Eye (tissue), 1 donor: Measurements from ENCODE around the gene FAM209A.
"Not testable (repeated sequence)": the region's sequence is repeated elsewhere in the genome, so short reads cannot be mapped to it uniquely, and the experiment has no call there.

Experiments used
- DNase-seq: peaks from one replicate; pipeline ENCODE4 v3.0.0-alpha.2; 2015

FAM209A gene, protein sequence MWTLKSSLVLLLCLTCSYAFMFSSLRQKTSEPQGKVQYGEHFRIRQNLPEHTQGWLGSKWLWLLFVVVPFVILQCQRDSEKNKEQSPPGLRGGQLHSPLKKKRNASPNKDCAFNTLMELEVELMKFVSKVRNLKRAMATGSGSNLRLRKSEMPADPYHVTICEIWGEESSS

DNA sequence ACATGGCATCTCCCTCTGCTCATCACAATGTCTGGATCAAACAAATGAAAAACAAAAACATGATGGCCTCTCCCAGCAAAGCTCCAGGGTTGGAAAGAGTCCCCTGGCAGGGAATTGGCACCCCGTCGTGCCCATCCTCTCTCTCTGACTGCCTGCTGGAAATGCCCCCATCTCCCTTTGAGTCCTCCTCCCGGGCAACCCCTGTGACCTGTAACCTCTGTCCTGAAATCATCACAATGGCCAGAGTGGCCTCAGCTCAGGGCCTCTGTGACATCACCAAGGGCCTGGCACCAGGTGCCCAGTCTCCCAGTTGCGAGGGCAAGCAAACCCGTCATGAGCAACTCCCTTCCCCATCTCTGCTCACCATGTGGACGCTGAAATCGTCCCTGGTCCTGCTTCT is at the start of gene FAM209A:
Gene FAM209A, plus strand, starts transcription at position 301 of the 400 bp plus-strand sequence. Its CDS starts 65 bp downstream, at position 366.
- not testable (repeated sequence) for DNase-seq

DNA sequence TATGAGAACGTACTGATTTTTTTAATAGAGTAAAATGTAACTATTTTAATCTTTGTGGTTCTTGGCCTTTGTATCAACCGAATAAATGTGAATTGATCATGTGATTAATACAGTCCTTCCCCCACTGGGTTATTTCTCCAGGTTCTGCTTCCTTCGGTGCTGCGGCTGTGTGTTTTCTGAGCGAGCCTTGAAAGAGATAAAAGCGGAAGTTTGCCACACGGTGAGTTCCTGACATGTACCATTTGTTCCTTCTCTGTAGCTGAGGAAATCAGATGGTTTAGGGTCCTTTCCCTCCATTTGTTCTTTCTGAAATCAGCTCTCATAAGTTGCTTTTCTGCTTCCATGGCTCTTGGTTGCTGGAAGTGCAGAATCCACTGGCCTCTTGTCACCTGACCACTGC is 40.6 kb upstream of the FAM209A start:
- no peak for DNase-seq

DNA sequence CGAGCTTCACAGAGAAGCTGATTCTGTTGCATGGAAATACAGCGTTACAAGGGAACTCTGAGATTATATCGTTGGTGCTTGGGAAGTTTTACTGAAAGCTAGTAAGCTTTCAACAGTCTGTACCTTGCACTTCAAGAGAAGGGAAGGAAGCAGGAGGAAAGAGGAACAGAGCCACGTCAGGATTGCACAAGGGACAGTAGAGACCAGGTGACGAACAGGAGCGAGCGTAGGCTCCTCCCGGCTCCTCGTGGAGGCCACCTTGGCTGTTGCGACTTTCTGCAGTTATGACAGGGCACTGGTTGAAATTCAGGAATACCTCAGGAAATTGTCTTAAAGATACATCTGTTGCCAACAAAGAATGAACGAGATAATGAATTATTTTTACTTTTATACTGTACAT is 37.3 kb upstream of the FAM209A start:
- no peak for DNase-seq

DNA sequence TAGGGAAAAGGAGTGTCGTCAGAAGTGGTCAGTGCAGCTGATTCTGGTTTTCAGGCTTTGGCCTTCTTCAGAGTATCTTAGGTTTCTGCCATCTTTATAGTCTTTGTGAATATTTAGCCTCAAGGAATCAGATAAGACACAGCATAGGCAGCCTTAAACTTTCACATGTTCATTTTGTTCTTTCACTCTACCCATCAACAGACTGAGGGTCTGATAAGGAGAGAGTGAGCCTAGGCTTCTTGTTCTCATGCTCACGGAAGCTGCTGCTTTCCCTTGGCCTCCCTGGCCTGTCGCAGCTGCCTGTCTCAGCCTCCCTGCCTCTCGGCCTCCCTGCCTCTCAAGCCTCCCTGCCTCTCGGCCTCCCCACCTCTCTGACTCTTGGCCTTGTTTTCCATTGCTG is 36.0 kb upstream of the FAM209A start:
- DNase-seq = no peak

DNA sequence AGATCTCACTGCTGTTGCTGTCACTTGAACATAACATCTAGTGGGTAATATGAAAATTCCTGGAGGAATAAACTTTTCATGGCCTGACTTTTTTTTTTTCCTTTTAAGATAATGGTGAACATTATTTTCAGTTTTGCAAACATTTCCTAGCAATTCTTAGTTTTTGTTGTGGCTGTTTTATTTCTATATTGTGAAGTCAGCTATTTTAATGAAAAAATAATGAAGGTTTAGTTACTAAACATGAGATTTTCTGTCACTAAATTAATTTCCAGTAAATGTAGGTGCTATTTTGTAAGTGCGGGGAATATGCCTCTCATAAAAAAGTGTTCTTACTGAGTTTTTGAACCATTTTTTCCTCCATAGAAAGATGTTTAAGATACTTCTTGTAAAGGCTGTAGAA is 23.4 kb upstream of the FAM209A start:
- no peak for DNase-seq

DNA sequence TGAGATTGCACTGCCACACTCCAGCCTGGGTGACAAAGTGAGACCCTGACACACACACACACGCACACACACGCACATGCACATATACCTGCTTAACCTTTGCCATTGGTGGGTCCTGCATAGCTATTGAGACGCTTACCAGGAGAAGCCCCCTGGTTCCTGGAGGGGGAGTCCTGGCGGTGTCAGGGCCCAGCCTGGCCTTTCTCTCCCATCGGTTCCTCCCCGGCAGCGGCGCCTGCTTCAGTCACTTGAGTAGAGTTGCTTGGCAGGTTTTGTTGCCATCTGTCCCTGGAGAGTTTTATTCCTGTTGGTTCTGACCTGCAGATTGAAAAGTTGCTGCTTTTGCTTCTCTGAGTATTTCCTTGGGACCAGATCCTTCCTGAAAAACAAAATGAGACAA is 20.6 kb upstream of the FAM209A start:
- DNase-seq = no peak

DNA sequence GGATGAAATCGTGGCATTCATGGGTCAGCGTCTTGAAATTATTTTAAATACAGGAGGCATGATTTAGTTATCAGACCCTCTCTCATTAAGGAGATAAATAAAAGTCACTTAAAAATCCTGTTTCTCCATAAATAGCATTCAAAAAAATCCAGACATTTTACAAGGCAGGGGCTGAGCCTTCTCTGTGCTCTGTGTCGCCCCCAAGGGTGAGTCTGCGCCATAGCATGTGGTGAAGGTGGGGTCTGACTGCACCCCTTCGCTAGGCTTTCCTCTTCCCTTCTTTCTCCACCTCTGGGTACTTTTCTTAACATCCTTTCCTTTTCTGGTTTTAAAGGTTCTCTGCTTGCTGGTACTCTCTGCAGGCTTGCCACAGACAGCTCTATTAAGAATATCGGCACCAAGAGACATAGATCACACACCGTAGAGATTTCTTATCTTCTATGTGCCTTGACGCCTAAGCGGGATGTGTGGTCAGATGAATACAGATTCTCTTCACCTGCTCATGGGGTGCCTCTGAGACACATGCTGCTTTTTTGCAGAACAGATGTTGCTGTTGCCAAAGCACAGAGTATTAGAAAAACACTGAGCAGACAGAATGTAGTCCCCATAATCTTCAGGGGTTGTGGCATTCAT is 20.1 kb upstream of the FAM209A start:
- no peak for DNase-seq

DNA sequence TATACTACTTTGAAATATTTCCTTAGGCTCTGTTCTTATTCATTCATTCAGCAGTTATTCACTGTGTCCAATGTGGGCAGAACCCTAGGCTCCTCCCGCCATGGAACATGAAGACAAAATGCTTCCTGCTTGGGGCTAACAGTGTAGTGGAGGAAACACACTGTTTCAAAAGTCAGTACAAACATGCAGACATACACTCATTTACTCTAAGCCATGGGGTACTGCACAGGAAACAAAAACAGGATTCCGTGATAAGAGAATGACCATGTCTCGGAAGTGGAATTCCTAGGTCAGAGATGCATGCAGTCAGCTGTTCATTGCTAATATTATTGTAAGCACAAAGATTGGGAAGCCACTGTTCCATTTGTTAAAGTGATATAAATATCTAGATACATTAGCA is 18.4 kb upstream of the FAM209A start:
- DNase-seq = no peak

DNA sequence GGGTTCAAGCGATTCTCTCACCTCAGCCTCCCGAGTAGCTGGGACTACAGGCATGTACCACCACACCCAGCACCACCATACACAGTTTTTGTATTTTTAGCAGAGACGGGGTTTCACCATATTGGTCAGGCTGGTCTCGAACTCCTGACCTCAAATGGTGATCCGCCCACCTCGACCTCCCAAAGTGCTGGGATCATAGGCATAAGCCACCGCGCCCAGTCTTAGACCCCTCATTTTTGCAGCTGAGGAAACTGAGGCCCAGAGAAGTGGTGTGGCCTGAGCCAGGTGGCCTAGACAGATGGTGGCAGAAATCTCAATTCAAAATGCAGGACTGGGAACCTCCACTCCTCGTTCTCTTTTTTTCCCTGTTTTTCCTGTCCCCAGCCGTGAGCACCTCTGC is 12.6 kb upstream of the FAM209A start:
- no peak for DNase-seq

DNA sequence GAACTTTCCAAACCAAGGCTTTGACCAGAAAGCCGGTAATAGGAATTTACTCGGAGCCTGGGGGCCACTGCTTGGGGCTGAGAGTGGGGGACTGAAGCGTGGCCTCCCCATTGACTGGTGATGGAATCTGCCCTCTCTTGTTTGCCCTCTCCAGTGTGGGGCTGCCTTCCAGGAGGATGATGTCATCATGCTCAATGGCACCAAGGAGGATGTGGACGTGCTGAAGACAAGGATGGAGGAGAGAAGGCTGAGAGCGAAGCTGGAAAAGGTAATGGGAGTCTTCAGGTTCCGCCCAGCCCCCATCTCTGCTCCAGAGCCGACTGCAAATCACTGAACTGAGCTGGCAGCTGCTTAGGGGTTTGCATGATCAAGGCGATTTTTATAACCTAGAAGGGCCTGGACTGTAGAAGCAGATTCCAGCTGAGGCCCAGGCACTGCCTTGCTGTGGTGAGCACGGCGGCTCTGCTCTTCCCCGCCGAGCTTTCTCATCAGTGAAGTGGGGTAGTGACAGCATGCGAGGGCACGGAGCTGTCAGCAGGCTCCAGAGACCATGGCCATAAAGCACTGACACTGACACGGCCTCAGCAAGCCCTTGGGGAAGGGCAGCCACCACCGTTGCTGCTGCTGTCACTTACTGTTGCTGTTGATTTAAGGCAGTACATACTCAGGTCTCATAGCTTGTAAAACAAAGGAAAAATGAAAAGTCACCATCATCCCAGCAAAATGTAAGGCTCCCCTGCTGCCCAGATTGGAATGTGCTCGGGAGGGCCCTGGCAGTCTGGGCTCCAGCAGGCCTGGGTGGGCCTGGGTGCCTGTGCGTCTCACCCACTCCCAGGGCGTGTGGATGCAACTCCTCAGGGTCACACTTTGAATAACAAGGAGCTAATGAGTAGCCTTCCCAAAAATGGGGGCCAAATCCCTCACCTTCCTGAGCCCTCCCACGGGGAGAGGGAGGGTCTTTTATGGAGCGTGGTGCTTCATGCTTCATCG is 11.1 kb upstream of the FAM209A start:
- DNase-seq = peak; percentile 47

DNA sequence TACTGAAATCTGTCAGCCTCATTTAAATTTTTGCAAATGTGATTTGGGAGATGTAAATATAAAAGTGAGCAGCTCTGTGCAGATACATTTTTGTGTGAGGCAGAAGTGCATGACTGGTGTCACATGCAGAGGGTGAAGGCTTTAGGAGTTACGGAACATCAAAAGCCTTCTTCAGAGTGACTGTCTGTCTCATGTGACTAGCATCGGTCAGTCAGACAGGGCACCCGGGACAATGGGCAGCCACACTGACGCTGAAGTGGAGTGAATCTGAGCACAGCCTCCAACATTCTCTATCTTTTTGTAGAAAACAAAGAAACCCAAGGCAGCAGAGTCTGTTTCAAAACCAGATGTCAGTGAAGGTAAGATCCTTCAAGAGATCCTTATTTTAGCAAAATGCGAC is 7.9 kb upstream of the FAM209A start:
- no peak for DNase-seq

DNA sequence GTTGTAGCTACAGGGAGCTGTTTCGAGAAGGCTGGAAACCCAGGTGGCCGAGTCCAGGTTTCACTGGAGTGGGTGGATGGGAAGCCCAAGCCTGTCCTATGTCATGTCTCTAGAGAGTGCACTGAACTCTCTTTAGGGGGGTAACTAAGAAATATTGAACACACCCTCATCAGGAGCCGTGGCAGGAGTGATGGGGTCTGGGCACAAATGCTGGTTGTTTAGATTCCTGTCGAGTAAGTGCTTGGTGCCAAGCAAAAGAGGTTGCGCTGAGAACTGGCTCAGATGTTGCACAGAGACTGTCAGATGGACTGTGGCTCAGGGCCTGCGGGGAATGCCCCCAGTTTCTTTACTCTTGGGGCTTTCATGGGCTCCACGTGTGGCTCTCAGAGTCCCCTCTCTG is 7.3 kb upstream of the FAM209A start:
- DNase-seq = no peak

DNA sequence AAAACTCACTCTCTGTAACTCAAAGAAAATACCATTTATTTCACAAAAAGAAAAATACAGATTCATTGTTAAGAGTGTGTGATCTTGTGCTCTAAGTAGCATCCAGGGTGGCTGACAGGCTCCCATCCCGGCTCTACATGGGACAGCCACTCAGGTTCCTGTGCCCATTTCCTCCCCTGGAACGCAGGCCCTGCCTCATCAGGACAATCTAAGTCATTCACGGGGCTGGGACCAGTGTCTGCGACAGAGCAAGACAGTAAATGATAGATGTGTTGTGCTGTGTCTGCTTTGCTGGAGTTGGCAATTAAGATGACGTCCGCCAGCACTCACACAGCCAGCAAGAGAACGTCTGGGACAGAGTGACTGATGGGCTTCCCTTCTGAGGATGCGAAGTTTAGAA is 6.9 kb upstream of the FAM209A start:
- DNase-seq = no peak

DNA sequence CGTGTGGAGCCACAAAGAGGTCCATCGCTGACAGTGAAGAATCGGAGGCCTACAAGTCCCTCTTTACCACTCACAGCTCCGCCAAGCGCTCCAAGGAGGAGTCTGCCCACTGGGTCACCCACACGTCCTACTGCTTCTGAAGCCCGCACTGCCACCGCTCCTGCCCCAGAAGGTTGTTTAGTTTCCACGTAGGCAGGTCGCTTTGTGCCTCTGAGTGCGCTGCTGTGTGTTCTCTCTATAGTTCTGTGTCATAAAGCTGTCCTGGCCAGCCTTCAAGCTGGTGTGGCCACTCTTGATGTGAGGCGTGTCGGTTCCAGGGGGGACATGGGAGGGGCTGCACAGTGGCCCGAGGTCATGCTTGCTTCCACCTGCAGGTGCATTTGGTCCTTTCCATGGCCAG is 6.4 kb upstream of the FAM209A start:
- no peak for DNase-seq

DNA sequence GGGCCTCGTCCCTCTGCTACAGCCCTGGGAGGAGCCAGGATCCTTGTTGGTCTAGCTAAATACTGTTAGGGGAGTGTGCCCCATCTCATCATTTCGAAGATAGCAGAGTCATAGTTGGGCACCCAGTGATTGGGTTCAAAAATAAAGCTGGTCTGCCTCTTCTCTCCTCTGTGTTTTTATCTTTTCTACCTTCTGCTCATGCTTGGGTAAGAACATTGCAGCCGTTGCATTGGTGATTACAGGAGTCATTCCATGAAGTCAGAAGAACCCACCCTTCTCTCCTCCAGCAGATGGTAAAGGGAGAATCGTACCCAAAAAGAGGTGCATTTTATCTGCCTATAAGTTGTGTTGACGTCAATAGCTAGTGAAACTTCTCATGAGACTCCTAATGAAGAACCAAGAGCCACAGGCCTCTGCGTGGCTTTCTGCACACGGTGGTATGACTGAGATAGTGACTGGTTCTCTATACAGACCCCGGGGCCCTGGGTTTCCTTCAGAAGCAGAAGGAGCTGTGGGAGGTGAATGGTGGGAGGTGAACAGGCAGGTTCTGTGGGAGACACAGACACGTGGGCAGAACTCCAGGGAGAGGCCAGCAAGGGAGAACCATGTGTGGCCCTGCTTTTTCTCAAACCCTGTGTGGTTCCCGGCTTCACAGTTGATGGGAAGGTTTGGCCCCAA is 5.7 kb upstream of the FAM209A start:
- no peak for DNase-seq

DNA sequence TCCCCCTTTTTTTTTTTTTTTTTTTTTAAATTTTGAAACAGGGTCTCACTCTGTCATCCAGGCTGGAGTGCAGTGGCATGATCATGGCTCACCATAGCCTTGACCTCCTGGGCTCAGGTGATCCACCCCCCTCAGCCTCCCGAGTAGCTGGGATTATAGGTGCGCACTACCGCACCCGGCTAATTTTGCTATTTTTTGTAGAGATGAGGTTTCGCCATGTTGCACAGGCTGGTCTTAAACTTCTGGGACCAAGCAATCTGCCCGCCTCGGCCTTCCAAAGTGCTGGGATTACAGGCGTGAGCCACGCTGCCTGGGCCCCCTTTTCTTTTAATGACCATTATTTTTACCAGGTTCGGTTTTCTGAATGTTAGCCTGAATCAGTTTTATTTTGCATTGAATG is 5.0 kb upstream of the FAM209A start:
- no peak for DNase-seq

DNA sequence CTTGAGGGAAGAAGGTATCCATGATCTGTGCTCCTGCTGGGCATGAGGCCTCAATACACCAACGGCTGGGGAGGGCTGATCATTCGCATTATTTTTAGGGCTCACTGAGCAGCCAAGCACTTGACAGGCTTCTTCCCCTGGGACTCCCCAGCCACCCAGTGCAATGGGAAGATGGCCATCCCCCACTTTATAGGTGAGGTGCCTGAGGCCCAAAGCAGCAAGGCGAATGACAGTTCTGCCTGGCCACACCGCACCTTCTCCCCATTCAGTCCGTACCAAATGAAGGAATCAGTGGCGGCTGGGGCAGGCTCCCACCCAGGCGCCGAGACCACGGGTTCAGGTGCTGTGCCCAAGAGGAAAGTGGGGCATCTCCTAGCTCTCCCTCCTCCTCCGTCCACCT is 4.4 kb upstream of the FAM209A start:
- DNase-seq = no peak

DNA sequence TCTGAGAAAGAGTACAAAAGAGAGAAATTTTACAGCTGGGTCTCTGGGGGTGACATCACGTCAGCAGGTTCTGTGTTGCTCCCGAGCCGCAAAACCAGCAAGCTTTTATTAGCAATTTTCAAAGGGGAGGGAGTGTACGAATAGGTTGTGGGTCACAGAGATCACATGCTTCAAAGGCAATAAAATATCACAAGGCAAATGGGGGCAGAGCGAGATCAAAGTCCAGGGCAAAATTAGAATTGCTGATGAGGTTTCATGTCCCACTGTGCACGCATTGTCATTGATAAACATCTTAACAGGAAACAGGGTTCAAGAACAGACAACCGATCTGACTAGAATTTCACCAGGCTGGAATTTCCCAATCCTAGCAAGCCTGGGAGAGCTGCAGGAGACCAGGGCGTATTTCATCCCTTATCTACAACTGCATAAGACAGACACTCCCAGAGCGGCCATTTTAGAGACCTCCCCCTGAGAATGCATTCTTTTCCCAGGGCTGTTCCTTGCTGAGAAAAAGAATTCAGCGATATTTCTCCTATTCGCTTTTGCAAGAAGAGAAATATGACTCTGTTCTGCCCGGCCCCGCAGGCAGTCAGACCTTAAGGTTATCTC is 3.7 kb upstream of the FAM209A start:
- not testable (repeated sequence) for DNase-seq

DNA sequence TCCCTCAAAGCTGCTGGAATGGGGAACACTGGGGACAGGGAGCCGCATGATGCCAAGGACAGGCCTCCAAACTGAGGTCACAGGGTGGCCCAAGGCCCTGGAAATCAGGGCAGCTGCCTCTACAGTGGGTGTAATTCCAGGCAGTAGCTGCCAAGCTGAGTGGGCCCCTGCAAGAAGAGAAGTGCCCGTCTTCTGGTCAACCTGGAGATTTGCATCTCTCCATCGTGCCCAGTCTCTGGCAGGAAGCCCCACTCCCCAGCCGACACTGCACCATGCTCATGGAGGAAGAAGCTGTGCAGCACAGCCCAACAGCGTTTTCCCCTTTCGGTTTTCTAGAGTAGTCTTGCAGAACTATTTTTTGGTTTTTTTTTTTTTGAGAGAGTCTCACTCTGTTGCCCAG is 2.2 kb upstream of the FAM209A start:
- no peak for DNase-seq

DNA sequence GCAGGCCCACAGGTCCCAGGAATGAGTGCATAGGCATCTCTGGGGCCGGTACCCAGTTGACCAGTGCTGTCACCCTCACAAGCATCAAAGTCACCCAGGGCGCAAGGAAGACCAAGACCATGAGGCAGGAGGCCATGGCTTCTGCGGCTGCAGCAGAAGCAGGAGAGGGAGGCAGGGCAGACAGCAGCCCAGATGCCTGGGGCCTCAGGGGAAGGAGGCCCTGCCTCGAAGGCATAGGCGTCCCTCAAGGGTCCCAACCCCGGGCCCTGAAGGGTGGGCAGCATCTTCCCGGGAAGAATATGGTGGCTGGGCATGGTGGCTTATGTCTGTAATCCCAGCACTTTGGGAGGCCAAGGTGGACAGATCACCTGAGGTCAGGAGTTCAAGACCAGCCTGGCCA is 3.0 kb downstream of the FAM209A start:
- DNase-seq = no peak

DNA sequence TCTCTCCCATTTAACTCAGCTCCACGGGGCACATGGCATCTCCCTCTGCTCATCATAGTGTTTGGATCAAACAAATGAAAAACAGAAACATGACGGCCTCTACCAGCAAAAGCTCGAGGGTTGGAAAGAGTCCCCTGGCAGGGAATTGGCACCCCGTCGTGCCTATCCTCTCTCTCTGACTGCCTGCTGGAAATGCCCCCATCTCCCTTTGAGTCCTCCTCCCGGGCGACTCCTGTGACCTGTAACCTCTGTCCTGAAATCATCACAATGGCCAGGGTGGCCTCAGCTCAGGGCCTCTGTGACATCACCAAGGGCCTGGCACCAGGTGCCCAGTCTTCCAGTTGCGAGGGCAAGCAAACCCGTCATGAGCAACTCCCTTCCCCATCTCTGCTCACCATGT is 8.4 kb downstream of the FAM209A start, which contains the start of gene FAM209B:
Gene FAM209B, plus strand, starts transcription at position 301 of the 400 bp plus-strand sequence. Its CDS starts 96 bp downstream, at position 397.
- DNase-seq = not testable (repeated sequence)

DNA sequence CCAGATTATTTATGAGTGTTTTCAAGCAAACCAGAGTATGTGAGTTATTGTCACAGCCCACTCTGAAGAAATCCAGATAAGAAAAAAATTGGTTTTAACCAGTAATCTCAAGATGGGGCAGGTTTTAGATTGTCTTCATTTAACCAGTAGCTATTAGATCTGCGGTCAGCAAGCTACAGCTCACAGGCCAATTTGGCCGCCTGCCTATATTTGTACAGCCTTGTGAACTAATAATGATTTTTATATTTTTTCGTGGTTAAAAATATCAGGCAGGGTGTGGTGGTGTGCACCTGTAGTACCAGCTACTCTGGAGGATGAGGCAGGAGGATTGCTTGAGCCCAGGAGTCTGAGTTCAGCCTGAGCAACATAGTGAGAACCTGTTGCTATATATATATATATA is 13.5 kb downstream of the FAM209A start:
- DNase-seq = no peak

DNA sequence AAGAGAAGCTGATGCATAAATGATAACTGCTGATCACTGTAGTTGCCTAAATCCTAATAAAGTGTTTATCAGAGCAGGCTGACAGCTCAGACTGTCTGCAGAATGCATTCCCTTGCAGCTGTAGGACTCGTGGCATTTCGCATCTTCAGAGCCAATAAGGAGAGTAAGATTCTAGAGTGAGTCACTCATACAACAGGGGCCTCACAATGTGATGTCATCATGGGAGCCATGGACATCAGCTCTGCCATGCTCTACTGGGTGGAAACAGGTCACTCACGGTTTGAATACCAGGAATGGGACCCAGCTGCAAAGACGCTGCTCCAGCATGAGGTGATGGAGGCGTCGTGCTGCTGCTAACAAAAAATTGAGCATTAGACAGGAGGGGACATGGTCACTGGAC is 15.9 kb downstream of the FAM209A start:
- no peak for DNase-seq
